Esophagus muscularis mucosa (tissue), 4 donors: ENCODE data around the gene FGF12.

Experiments
- EP300 ChIP-seq: sonication (generic); formaldehyde crosslinking; IDR thresholded peaks from one replicate; pipeline ENCODE4 v1.6.1; 2017; ENCODE audit warnings: antibody characterized with exemption
- POLR2A ChIP-seq: fragments of 450-650 bp; IDR thresholded peaks from one replicate; pipeline ENCODE4 v1.6.1; 2017; ENCODE audit warnings: antibody characterized with exemption, moderate library complexity, mild to moderate bottlenecking, low read depth
- TF ChIP-seq, protein P1 (sequence below), 3 experiments: fragments of 200-600 bp in 2 of 3; fragments of 450-650 bp in 1 of 3; sonication (generic) in 2 of 3; IDR thresholded peaks; one replicate each; pipeline ENCODE4 v1.5.1; 2017 to 2019; ENCODE audit warnings: antibody characterized with exemption in 3 of 3, mild to moderate bottlenecking in 2 of 3, moderate library complexity in 1 of 3

DNA sequence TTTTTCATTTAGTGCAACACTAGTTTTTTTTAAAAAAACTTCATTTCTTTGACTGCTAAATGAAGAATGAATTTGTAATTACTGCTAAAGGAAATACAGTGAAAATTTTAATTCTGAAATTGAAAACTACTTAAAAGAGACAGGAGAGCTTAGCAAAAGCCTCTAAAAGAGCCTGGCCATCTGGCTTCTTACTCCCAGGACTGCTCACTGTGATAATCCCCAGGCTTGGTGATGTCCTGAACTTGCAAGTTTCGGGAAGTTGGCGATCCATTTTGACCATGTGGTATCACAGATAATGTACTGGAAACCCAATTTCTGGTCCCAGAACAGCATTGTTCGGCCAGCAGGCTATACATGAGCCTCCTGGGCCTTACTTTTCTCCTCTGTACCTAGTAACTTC lies 292.1 kb downstream of the FGF12 start:
- TF ChIP-seq, protein P1, sequence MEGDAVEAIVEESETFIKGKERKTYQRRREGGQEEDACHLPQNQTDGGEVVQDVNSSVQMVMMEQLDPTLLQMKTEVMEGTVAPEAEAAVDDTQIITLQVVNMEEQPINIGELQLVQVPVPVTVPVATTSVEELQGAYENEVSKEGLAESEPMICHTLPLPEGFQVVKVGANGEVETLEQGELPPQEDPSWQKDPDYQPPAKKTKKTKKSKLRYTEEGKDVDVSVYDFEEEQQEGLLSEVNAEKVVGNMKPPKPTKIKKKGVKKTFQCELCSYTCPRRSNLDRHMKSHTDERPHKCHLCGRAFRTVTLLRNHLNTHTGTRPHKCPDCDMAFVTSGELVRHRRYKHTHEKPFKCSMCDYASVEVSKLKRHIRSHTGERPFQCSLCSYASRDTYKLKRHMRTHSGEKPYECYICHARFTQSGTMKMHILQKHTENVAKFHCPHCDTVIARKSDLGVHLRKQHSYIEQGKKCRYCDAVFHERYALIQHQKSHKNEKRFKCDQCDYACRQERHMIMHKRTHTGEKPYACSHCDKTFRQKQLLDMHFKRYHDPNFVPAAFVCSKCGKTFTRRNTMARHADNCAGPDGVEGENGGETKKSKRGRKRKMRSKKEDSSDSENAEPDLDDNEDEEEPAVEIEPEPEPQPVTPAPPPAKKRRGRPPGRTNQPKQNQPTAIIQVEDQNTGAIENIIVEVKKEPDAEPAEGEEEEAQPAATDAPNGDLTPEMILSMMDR (IDR thresholded peaks at IDR 0.05) = no peak
- TF ChIP-seq EP300 = no peak
- no peak for TF ChIP-seq POLR2A
